ENCODE data around the gene MRPL32. TPM values are rescaled to one million over a fixed set of nuclear protein-coding genes. Genes with fewer than 3 reads are reported as not detected.

Gene MRPL32
- total RNA-seq, 1 donor = 53.1 TPM

GRCh38 chr7:42947521-42947920 lies 15.3 kb downstream of the MRPL32 start:
- no peak for DNase-seq (ENCODE audit: low read depth)

GRCh38 chr7:42950417-42950816 lies 18.2 kb downstream of the MRPL32 start:
- DNase-seq (ENCODE audit: low read depth) = no peak
- no peak overlapping the region for H3K4me3 ChIP-seq (ENCODE audit: low read depth, low read length)
- TF ChIP-seq CTCF (IDR thresholded peaks at IDR 0.05; ENCODE audit: insufficient read depth, low read length) = no peak

More at GRCh38 chr7:42947521-42947920, 15.3 kb downstream of the MRPL32 start:
- no peak for TF ChIP-seq CTCF (IDR thresholded peaks at IDR 0.05; ENCODE audit: insufficient read depth, low read length)
- no peak overlapping the region for H3K4me3 ChIP-seq (ENCODE audit: low read depth, low read length)

GRCh38 chr7:42952328-42952727 lies 20.2 kb downstream of the MRPL32 start:
- no peak overlapping the region for H3K4me3 ChIP-seq (ENCODE audit: low read depth, low read length)
- TF ChIP-seq CTCF (IDR thresholded peaks at IDR 0.05; ENCODE audit: insufficient read depth, low read length) = no peak
- DNase-seq (ENCODE audit: low read depth) = no peak

GRCh38 chr7:42953994-42954393 lies 21.8 kb downstream of the MRPL32 start:
- no peak for TF ChIP-seq CTCF (IDR thresholded peaks at IDR 0.05; ENCODE audit: insufficient read depth, low read length)
- no peak for DNase-seq (ENCODE audit: low read depth)
- no peak overlapping the region for H3K4me3 ChIP-seq (ENCODE audit: low read depth, low read length)

- H3K4me3 ChIP-seq (ENCODE audit: low read depth, low read length) = no peak overlapping the region
- TF ChIP-seq CTCF (IDR thresholded peaks at IDR 0.05; ENCODE audit: insufficient read depth, low read length) = no peak
- no peak for DNase-seq (ENCODE audit: low read depth)
Measured at GRCh38 chr7:42956062-42956461, 23.9 kb downstream of the MRPL32 start.

GRCh38 chr7:42959549-42959948 lies 27.4 kb downstream of the MRPL32 start:
- H3K4me3 ChIP-seq (ENCODE audit: low read depth, low read length) = no peak overlapping the region
- DNase-seq (ENCODE audit: low read depth) = no peak

More at GRCh38 chr7:42959549-42959948, 27.4 kb downstream of the MRPL32 start:
- no peak for TF ChIP-seq CTCF (IDR thresholded peaks at IDR 0.05; ENCODE audit: insufficient read depth, low read length)
